SH-SY5Y (cell line): ENCODE measurements around the gene INPP4B.

Source experiments
- GATA2 ChIP-seq: IDR thresholded peaks from 2 replicates; pipeline ENCODE4 v1.6.1; 2011; ENCODE audit warnings: mild to moderate bottlenecking, low read depth, low read length
- GATA3 ChIP-seq: IDR thresholded peaks from 2 replicates; pipeline ENCODE4 v1.6.1; 2011; ENCODE audit warnings: low read depth, mild to moderate bottlenecking, low read length, moderate library complexity

- TF ChIP-seq GATA3 (no peak), GATA2 (no peak)
These were observed 581.1 kb downstream of the INPP4B start for GRCh38 chr4:142264961-142265360.
